NB4 (cell line): Measurements from ENCODE around the gene SUFU.

Source experiments
- TF ChIP-seq, protein P1 (sequence below): IDR thresholded peaks from one replicate; pipeline ENCODE4 v1.5.1; 2012; ENCODE audit warnings: low read depth, low read length
- TF ChIP-seq, protein P2 (sequence below): IDR thresholded peaks from 2 replicates; pipeline ENCODE4 v1.6.1; 2011; ENCODE audit warnings: low read depth, low read length

DNA sequence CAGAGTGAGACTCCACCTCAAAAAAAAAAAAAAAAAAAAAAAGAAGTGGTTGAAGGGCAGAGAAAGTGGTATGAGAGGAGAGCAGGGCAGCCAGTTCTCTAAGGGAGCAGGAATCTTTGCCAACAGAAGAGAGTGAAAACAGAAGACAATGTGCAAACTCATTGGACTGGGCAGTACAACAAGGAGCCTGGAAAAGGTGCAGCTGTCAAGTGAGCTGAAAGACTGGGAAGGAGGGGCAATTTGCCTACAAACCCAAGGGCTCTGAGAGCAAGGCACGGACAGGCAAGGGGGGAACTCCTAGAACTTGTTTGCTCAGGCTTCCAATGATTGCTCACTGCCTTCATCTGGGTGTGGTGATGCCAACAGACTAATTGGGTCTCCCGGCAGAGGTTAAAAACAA lies 10.8 kb upstream of the SUFU start:
- TF ChIP-seq, protein P1, sequence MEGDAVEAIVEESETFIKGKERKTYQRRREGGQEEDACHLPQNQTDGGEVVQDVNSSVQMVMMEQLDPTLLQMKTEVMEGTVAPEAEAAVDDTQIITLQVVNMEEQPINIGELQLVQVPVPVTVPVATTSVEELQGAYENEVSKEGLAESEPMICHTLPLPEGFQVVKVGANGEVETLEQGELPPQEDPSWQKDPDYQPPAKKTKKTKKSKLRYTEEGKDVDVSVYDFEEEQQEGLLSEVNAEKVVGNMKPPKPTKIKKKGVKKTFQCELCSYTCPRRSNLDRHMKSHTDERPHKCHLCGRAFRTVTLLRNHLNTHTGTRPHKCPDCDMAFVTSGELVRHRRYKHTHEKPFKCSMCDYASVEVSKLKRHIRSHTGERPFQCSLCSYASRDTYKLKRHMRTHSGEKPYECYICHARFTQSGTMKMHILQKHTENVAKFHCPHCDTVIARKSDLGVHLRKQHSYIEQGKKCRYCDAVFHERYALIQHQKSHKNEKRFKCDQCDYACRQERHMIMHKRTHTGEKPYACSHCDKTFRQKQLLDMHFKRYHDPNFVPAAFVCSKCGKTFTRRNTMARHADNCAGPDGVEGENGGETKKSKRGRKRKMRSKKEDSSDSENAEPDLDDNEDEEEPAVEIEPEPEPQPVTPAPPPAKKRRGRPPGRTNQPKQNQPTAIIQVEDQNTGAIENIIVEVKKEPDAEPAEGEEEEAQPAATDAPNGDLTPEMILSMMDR, result no peak
- TF ChIP-seq, protein P2, sequence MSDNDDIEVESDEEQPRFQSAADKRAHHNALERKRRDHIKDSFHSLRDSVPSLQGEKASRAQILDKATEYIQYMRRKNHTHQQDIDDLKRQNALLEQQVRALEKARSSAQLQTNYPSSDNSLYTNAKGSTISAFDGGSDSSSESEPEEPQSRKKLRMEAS, result no peak
